SIG-M5 (cell line): ENCODE measurements around the gene RHBDF2.

ENCODE experiments used
- DNase-seq: peaks from one replicate; lab custom pipeline; 2025; lab: John Stamatoyannopoulos, UW

Gene RHBDF2

DNA sequence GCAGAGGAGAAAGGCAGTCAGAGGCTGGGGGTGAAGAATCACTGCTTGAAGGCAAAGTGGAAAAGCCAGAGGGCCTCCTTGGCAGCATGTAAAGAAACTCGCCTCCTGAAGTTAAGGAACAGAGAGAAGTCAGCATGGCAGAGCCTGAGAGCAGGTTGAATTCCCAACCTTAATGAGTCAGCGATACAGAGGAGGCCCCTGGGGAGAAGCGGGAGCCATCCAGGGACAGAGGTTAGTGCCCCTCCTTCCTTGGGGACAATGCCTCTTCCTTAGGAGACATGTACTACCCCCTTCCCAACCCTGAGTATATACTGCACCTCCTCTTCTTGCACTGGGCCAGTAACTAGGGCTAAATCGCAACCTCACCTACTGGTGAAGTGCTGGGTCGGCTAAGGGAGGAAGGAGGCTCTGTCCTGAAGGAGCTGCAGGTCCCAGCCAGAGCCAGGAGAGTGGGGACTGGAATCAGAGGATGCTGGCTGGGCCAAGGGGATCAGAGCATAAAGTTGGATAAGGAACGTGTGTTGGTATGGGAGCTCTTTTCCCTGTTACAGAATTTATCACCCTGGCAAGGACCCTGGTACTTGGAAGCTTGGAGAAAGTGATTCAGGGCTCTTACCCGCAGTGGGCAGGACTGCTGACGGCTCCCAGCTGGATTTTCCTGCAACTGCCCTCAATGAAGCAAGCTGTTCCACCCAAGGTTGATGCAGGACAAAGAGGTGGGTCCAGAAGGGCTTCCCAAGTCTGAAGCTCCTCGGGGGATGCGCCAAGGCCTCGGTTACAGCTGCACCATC, 39.3 kb downstream of the RHBDF2 start:
- DNase-seq, result no peak

GRCh38 chr17:76459674-76460073, 41.5 kb downstream of the RHBDF2 start:
- DNase-seq, result no peak

- no peak for DNase-seq
Measured at GRCh38 chr17:76458580-76459490, 42.4 kb downstream of the RHBDF2 start.

DNA sequence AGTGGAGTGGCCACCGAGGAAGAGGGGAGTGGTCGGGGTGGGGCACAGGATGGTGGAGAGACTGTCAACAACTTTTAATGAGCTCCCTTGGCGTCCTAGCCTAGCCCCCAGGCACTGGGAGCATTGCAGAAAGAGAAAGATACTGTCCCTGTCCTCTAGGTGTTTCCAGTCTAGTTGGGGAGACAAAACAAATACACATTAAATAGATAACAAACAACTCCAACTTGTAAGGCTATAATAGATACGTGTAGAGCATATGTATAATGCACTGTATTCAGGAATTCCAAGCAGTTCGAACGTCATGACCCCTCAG, 47.8 kb downstream of the RHBDF2 start:
- DNase-seq, result no peak

GRCh38 chr17:76452660-76453430, 48.4 kb downstream of the RHBDF2 start, which contains the start of gene UBE2O:
Gene UBE2O, minus strand, starts transcription at chr17:76453152. Its CDS starts 11 bp downstream, at chr17:76453141.
- DNase-seq, result no peak

DNA sequence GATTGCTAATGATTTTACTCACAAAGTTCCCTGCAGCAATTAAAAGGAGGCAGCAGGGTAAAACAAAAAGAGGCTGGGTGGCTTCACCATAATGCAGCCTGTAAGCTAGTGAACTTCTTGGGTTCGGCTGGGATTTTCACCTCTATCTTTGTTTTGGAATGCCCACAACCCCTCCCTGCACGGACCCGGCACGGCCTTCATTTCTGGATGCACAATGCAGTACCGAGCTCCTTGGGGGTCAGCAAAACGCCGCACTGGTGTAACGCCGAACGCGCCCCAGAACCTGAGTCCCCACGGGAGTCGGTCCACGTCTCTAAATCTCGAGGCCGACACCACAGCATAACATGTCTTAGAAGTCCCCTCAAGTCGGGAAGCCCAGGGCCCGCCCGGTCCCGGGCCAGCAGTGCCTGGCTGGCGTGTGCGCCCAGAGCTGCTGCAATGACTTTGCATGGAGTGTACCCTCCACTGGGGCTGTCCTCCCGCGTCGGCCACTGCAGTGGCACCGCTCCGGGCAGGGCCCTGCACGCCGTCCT, 49.0 kb downstream of the RHBDF2 start:
- DNase-seq, result no peak

DNA sequence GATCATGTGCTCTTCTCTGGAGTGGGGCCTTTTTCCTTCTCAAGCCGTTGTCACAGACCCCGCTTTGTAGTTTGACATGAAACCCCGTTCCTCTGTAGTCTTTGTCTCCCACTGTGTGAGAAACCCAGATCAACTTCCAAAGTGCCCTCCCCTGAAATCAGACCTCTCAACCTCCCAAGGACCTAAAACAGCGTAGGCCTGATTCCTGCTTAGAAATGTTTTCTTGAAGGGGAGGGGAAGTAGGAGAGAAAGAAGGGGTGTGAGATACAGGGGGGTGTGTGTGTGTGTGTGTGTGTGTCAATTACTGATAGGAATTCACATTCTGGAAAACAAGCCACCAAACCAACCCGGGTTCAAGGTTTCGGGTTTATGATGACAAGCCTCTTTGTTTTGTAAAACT, 49.7 kb downstream of the RHBDF2 start:
- DNase-seq, result no peak

GRCh38 chr17:76449126-76449525, 52.1 kb downstream of the RHBDF2 start:
- no peak for DNase-seq

- DNase-seq, result no peak
Measured at GRCh38 chr17:76447931-76448652, 53.1 kb downstream of the RHBDF2 start.

- no peak for DNase-seq
Measured at GRCh38 chr17:76446449-76447231, 54.6 kb downstream of the RHBDF2 start.

DNA sequence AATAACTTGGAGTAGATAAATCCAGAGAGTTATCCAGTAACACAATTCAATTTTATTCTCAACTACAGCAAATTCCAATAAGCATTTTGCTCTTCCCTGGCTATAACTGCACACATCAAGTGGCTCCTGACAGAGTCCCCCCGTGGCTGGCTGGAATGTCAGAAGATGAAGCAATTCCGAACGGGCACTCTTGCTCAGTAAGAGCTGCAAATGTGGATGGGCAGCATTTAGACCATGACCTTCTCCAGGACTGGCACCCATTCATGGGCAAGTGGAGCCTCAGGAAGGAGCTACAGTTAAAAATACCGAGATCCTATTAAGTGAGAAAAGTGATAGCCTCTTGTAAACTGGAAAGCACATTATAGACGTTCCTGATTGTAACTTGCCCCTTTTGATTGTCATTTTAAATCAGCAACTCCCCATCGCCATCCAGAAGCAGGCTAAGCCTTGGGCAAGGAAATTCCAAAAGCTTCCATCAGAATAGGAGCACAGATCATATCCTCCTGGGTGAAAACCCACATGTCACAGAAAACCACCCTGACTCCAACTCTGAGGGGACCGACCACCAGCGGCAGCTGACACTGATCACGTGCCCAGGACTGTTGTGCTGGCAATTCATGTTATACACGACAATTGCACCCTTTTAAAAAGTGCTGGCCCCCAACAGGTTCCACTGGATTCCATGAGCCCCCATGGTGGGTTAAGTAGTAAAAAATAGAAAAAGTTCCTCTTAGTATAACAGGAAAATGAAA, 55.4 kb downstream of the RHBDF2 start:
- no peak for DNase-seq

GRCh38 chr17:76444518-76445311, 56.5 kb downstream of the RHBDF2 start:
- no peak for DNase-seq

- DNase-seq, result no peak
Measured at GRCh38 chr17:76442341-76443338, 58.6 kb downstream of the RHBDF2 start.

- DNase-seq, result no peak
Measured at GRCh38 chr17:76441686-76442340, 59.4 kb downstream of the RHBDF2 start.

GRCh38 chr17:76440751-76441362, 60.4 kb downstream of the RHBDF2 start:
- DNase-seq, result no peak

GRCh38 chr17:76439314-76439928, 61.8 kb downstream of the RHBDF2 start:
- DNase-seq, result no peak
